Raji (cell line): ENCODE measurements around the gene LACTBL1.

ENCODE experiments used
- POLR2A ChIP-seq: IDR thresholded peaks from 2 replicates; pipeline ENCODE4 v1.6.1; 2011; ENCODE audit warnings: low read depth, low read length, control low read depth; ENCODE audit not compliant: insufficient read depth

Gene LACTBL1

DNA sequence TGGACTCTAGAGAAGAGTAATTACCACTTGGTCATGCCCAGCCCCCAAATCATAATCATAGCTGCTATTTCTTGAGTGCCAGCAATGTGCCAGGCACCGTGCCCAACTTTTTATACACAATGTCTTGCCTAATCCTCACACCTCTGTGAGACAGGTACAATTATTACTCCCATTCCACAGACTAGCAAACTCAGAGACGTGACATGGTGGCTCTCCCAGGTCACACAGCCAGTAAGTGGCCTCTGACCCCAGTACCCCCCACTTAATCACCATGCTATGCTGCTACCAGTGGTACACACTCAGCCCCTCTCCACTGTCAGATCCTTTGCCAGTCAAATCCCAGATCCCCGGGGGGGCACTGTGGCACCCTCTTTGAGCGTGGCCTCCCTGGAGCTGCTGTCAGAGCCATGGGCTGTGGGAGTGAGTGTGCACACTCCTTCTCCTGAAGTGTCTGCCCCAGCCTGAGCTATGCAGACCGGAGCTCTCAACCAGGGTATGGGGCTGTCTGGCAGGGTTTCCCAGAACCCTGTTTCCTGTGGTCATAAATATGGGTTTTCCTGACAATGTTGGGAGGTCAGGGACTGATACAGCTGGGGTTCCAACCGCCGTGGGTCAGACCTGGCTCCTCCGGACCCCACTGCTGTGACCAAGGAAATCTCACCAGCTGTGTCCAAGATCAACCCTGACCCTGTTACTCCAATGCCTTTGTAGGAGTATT, 51.8 kb downstream of the LACTBL1 start:
- TF ChIP-seq POLR2A, result no peak

DNA sequence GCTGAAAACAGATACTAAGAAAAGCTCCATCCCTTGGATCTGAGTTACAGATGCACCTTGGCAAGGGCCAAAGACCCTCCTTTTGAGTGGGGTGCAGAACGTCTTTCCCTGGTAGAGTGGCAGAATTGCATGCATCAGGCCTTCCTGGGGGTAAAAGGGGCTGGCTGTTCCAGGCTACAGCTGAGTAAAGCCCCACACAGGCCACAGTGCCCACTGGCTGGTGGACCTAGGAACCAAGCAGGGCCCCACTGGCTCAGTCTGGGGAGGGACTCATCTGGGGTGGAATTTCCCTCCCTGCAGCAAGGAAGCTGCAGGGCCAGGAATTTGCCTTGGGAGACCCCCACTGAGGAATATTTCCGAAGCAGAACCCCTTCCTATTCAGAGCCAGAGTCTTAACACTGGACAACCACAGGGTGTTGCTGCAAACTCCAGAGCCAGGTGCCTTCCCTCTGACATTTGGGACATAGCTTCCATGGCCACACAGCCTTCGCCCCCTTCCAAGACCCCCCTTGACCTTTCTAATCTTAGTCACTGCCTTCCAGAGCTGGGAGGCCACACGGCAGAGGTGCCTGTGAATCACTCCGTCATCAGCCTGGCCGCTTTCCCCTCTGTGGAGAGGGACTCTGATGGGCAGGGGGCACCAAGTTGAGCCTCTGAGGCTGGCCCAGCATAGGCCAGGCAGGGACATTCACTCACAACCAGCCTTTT, 52.5 kb downstream of the LACTBL1 start:
- no peak for TF ChIP-seq POLR2A

DNA sequence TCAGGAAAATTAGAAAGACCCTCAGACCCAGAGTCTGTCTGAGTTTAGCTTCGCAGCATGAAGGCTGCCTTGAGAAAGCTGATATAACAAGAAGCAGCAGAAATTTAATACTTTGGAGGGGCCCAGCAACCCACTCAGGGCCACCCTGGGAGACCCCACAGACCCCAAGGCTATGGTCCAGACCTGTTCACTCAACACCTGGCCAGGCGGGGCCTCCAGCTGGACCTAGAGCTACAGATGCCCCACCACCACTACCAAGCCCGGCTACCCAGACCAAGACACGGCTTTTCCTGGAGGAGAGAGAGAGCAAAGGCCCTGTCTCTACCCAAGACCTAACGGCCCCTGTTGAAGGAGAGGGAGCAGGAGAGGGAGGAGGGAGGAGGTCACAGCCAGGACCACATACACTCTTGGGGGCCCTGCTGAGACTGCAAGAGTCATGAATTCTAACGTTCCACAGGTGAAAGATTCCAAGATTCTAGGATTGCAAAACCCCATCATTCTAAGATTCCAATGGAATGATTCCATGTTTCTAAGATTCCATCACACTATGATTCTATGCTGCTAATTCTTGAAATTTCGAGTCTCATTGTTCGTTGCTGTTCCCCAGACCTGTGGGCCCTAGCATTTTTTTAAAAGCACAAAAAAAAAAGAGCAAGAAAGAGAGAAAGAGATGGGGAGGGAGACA, 53.2 kb downstream of the LACTBL1 start:
- TF ChIP-seq POLR2A, result no peak

DNA sequence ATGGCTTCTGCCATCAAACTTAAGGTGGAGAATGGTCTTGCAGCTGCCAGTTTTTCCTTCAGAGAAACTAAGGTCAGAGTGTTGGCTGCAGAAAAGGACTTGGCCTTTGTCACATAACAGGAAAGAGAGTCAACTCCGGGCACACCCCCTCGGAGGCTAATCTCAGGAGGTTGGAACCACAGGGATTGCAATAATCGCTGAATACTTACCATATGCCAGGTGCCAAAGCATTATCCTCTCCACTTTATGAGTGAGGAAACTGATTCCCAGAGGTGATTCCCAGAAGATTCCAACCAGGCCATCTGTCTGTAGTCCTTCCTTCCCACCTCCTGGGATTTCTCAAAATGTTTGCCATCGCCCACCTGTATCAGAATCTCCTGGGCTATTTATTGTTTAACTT, 54.0 kb downstream of the LACTBL1 start:
- no peak for TF ChIP-seq POLR2A

DNA sequence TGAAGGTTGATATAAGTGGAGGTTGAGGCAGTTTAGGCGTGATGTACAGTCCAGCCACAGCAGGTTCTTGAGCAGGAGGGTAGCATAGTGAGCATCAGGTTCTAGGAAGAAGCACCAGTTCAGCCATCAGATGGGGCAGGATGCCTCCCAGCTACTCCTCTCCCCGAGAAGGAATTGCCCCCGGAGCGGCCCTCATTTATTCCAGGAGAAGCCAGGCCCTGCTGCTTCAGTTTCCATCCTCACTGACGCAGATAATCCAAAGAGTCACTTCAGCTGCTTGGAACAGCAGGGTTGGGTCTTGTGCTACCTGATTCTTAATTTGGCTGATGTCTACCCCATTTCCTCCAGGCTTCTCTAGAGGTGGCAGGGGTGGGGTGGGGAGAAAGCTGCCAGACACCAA, 54.7 kb downstream of the LACTBL1 start:
- TF ChIP-seq POLR2A, result no peak

DNA sequence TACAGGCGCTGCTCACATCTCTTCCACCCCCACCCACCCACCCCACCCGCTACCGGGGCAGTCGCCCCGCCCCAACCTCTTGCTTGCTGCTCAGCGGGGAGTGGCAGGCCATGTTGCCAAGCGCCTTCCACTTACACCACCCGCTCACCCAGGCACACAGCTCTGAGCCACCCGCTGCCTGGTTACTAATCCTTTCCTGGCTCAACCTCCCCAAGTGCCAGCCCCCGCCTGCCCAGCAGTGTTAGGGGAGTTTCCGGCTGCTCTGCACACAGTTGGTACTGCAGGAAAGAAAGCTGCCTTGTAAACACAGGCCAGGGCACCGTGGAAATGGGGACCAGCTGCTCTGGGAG, 56.2 kb downstream of the LACTBL1 start:
- no peak for TF ChIP-seq POLR2A

DNA sequence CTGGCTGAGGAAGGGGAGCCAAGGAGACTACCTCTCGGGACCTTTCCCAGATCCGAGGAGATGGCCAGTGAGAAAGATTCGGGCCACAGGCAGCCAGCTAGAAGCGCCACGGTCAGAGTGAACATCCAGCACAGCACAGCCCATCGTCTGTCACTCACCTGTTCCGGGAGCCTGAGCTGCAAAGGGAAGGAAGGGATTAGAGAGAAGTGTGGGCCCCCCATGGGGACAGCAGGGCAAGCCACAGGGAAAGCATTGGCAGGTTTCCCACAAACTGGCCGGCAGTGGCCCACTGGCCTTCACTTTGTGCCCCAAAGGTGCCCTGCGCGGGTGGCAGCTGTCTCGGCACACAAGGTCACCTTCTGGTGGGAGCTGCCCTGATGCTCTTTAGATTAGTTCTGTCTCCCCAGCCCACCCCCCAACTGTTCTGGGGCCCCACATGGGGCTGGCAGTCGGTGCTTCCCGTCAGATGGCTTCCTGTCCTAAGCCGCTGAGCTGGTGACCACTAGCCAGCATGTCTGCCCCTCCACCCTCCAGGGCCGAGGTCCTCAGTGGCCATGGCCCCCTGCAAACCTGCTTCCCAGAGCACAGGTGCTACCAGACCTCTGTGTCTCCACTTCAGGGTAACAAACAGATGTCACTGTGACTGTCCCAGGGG, 56.7 kb downstream of the LACTBL1 start:
- no peak for TF ChIP-seq POLR2A

DNA sequence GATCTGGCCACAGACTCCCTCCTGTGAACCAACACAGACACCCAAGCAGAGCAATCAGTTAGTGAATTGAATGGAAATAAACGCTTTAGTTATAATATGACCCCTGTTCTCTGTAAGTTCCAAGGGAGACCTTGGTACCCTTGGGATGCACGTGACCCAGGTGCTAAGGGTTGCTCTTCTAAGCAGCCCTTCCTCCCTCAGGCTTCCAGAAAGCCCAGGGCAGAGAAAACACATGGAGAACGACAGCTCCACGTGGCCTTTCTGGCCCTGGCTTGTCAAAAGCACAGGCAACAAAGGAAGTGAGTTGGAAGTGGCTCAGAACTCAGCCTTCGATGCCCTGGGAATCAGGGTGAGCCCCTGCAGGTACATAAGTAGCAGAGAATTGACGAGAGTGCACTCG, 57.4 kb downstream of the LACTBL1 start:
- no peak for TF ChIP-seq POLR2A

DNA sequence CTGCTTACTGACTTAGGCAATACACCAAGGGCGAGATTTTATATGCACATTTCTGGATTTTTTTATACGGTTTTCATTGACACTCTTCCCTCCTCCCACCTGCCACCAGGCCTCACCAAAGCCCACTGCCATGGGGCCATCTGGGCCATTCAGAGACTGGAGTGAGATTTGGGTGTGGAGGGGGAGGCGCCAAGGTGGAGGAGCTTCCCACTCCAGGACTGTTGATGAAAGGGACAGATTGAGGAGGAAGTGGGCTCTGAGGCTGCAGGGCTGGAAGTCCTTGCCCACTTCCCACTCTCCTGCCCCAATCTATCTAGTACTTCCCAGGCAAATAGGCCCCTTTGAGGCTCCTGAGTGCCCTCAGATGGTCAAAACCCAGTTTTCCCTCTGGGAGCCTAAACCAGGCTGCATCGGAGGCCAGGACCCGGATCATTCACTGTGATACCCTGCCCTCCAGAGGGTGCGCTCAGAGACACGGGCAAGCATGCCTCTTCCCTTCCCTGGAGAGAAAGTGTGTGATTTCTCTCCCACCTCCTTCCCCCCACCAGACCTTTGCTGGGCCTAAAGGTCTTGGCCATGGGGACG, 57.9 kb downstream of the LACTBL1 start:
- TF ChIP-seq POLR2A, result no peak

DNA sequence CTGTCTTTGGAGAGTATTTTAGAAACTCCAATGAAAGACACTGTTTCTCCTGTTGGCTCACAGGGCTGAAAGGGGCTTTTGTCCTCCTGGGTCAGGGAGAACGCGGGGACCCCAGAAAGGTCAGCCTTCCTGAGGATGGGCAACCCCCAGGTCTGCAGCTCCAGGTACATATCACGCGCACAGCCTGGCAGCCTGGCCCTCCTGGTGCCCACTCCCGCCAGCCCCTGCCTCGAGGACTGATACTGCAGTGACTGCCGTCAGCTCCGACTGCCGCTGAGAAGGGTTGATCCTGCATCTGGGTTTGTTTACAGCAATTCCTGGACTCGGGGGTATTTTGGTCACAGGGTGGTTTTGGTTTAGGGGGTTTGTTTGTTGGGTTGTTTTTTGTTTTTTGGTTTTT, 58.5 kb downstream of the LACTBL1 start:
- TF ChIP-seq POLR2A, result no peak

DNA sequence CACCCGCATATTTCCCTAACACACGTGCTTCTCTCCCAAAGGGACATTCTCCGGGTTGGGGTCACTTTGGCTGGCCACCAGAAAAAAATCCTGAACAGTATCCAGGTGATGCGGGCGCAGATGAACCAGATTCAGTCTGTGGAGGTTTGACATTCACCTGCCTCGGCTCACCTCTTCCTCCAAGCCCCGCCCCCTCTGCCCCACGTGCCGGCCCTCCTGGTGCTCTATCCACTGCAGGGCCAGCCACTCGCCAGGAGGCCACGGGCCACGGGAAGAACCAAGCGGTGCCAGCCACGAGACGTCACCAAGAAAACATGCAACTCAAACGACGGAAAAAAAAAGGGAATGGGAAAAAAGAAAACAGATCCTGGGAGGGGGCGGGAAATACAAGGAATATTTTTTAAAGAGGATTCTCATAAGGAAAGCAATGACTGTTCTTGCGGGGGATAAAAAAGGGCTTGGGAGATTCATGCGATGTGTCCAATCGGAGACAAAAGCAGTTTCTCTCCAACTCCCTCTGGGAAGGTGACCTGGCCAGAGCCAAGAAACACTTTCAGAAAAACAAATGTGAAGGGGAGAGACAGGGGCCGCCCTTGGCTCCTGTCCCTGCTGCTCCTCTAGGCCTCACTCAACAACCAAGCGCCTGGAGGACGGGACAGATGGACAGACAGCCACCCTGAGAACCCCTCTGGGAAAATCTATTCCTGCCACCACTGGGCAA, 59.1 kb downstream of the LACTBL1 start:
- no peak for TF ChIP-seq POLR2A

DNA sequence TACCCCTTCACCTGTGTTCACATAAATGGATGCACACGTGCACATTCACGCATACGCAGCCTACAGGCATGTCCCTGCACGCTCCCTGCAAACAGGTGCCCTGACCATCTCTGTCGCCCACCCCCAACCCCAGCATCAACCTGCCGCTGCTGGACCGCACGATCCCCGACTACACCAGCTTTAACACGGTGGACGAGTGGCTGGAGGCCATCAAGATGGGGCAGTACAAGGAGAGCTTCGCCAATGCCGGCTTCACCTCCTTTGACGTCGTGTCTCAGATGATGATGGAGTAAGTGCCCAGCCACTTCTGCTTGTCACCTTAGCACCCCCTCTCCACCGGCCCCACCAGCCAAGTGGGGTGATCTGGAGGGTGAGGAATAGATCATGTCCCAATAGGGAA, 60.4 kb downstream of the LACTBL1 start:
- TF ChIP-seq POLR2A, result no peak

DNA sequence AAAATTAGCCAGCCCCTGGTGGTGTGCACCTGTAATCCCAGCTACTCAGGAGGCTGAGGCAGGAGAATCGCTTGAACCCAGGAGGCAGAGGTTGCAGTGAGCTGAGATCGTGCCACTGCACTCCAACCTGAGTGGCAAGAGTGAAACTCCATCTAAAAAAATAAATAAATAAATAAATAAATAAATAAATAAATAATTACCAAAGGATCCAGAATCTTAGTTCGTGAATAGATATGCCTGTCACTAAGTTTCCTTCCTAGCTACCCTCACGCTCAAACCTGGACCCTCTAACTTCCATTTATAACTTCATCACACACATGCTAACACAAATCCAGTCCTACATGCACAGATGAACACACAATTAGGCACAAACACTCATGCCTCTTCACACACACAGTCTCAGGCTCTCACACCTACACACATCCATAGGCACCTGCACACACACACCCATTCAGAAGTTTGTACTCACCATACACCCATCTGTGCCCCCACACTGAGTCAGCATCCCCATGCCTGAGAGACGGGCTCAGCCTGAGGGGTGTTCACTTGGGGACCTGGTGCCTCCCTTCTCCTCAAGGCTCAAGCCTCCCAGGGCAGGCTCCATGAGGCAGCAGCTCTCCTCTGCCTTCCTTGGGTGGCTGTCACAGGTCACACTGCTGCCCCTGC, 61.5 kb downstream of the LACTBL1 start:
- no peak for TF ChIP-seq POLR2A

DNA sequence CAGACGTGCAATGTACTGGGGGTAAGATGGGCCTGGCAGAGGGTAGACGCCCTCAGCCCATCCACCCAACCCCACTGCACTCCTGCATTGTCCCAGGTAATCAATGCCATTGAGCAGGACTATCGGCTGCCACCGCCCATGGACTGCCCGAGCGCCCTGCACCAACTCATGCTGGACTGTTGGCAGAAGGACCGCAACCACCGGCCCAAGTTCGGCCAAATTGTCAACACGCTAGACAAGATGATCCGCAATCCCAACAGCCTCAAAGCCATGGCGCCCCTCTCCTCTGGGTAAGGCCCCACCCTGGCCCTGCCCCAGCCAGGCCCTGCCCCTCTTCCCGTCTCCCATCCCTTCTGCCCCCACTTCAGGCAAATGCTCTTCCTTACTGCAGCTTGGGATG, 62.4 kb downstream of the LACTBL1 start:
- TF ChIP-seq POLR2A, result no peak
